ENCODE data around the gene DRC1. TPM values are rescaled to one million over a fixed set of nuclear protein-coding genes. Genes with fewer than 3 reads are reported as not detected.

Gene DRC1
- total RNA-seq, 3 donors from 2014 or later (not counting 1 experiment from before 2014, with no cell fraction given), result not detected

GRCh38 chr2:26422947-26423629 is 21.4 kb downstream of the DRC1 start:
- Mint-ChIP-seq H3K36me3 (no peaks in the 10 kb centered on the region), H3K9me3 (no peaks in the 10 kb centered on the region), H3K4me1 (no peaks in the 10 kb centered on the region), H3K27ac (no peak overlapping the region), H3K27me3 (ENCODE audit: low read depth in 2 of 2) (peaks cover 3 to 9% of the 10 kb centered on the region in 2 donors), H3K4me3 (no peak overlapping the region)
- no peak for TF ChIP-seq CTCF (IDR thresholded peaks at IDR 0.05)
- 75% methylated on average over 9 of the region's 9 CpGs for WGBS (ENCODE audit: insufficient coverage)
- DNase-seq (no peak), ATAC-seq (no peak)
- Histone ChIP-seq H3K4me1 (ENCODE audit: control insufficient read depth, insufficient read depth, low read length) (no peaks in the 10 kb centered on the region), H3K36me3 (ENCODE audit: control insufficient read depth, insufficient read depth, low read length) (no peaks in the 10 kb centered on the region), H3K27ac (ENCODE audit: low read length) (no peak overlapping the region), H3K27me3 (ENCODE audit: control insufficient read depth, insufficient read depth, low read length) (no peaks in the 10 kb centered on the region), H3K9me3 (ENCODE audit: control insufficient read depth, insufficient read depth, low read length) (no peaks in the 10 kb centered on the region), H3K4me3 (ENCODE audit: low read length) (no peak overlapping the region)
- intact Hi-C loops (cut with micrococcal nuclease), result no loop called here

- H3K27ac Mint-ChIP-seq, result no peak overlapping the region
- no peak for TF ChIP-seq CTCF (IDR thresholded peaks at IDR 0.05)
- no peaks in the 10 kb centered on the region for H3K9me3 Mint-ChIP-seq
- no peaks in the 10 kb centered on the region for H3K36me3 Mint-ChIP-seq
- DNase-seq, result no peak
- H3K4me1 ChIP-seq (ENCODE audit: control insufficient read depth, insufficient read depth, low read length), result no peaks in the 10 kb centered on the region
- no peak overlapping the region for H3K4me3 Mint-ChIP-seq
- no peak for ATAC-seq
- no peaks in the 10 kb centered on the region for H3K4me1 Mint-ChIP-seq
- no peaks in the 10 kb centered on the region for H3K36me3 ChIP-seq (ENCODE audit: control insufficient read depth, insufficient read depth, low read length)
- H3K9me3 ChIP-seq (ENCODE audit: control insufficient read depth, insufficient read depth, low read length), result no peaks in the 10 kb centered on the region
- H3K4me3 ChIP-seq (ENCODE audit: low read length), result no peak overlapping the region
- no peaks in the 10 kb centered on the region for H3K27me3 ChIP-seq (ENCODE audit: control insufficient read depth, insufficient read depth, low read length)
- no peak overlapping the region for H3K27ac ChIP-seq (ENCODE audit: low read length)
- peaks cover 3 to 8% of the 10 kb centered on the region in 2 donors for H3K27me3 Mint-ChIP-seq (ENCODE audit: low read depth in 2 of 2)
- intact Hi-C loops (cut with micrococcal nuclease), result no loop called here
- 90% methylated on average over 9 of the region's 9 CpGs for WGBS (ENCODE audit: insufficient coverage)
Measured at GRCh38 chr2:26423750-26424149, 22.0 kb downstream of the DRC1 start.

- H3K27me3 Mint-ChIP-seq (ENCODE audit: low read depth in 2 of 2), result peaks cover 3 to 8% of the 10 kb centered on the region in 2 donors
- no peaks in the 10 kb centered on the region for H3K4me1 ChIP-seq (ENCODE audit: control insufficient read depth, insufficient read depth, low read length)
- H3K4me1 Mint-ChIP-seq, result no peaks in the 10 kb centered on the region
- no peaks in the 10 kb centered on the region for H3K9me3 ChIP-seq (ENCODE audit: control insufficient read depth, insufficient read depth, low read length)
- no peaks in the 10 kb centered on the region for H3K27me3 ChIP-seq (ENCODE audit: control insufficient read depth, insufficient read depth, low read length)
- intact Hi-C loops (cut with micrococcal nuclease), result no loop called here
- no peaks in the 10 kb centered on the region for H3K9me3 Mint-ChIP-seq
- no peak overlapping the region for H3K27ac ChIP-seq (ENCODE audit: low read length)
- H3K36me3 ChIP-seq (ENCODE audit: control insufficient read depth, insufficient read depth, low read length), result no peaks in the 10 kb centered on the region
- H3K27ac Mint-ChIP-seq, result no peak overlapping the region
- H3K4me3 Mint-ChIP-seq, result no peak overlapping the region
- ATAC-seq (no peak), DNase-seq (no peak)
- no peak overlapping the region for H3K4me3 ChIP-seq (ENCODE audit: low read length)
- no peaks in the 10 kb centered on the region for H3K36me3 Mint-ChIP-seq
- WGBS (ENCODE audit: insufficient coverage), result 52% methylated on average over 3 of the region's 3 CpGs
- no peak for TF ChIP-seq CTCF (IDR thresholded peaks at IDR 0.05)
Measured at GRCh38 chr2:26424221-26424620, 22.5 kb downstream of the DRC1 start.

- H3K36me3 ChIP-seq (ENCODE audit: control insufficient read depth, insufficient read depth, low read length), result no peaks in the 10 kb centered on the region
- no peaks in the 10 kb centered on the region for H3K4me1 Mint-ChIP-seq
- no peak overlapping the region for H3K4me3 ChIP-seq (ENCODE audit: low read length)
- H3K27me3 ChIP-seq (ENCODE audit: control insufficient read depth, insufficient read depth, low read length), result no peaks in the 10 kb centered on the region
- H3K9me3 ChIP-seq (ENCODE audit: control insufficient read depth, insufficient read depth, low read length), result no peaks in the 10 kb centered on the region
- H3K36me3 Mint-ChIP-seq, result no peaks in the 10 kb centered on the region
- peaks cover 3 to 34% of the 10 kb centered on the region in 2 donors for H3K27me3 Mint-ChIP-seq (ENCODE audit: low read depth in 2 of 2)
- WGBS (ENCODE audit: insufficient coverage), result 86% methylated on average over 2 of the region's 2 CpGs
- intact Hi-C loops (cut with micrococcal nuclease), result no loop called here
- H3K9me3 Mint-ChIP-seq, result no peaks in the 10 kb centered on the region
- DNase-seq (no peak), ATAC-seq (no peak)
- TF ChIP-seq CTCF (IDR thresholded peaks at IDR 0.05), result no peak
- no peak overlapping the region for H3K27ac ChIP-seq (ENCODE audit: low read length)
- H3K4me3 Mint-ChIP-seq, result no peak overlapping the region
- no peak overlapping the region for H3K27ac Mint-ChIP-seq
- H3K4me1 ChIP-seq (ENCODE audit: control insufficient read depth, insufficient read depth, low read length), result no peaks in the 10 kb centered on the region
Measured at GRCh38 chr2:26428846-26429245, 27.1 kb downstream of the DRC1 start.
